Parathyroid adenoma (tissue), 2 donors: ENCODE results near the gene FATE1.

Source experiments
- H2AFZ ChIP-seq: fragments of 300-600 bp; sonication (generic); one replicate; pipeline ENCODE4 v1.7.0; 2017; ENCODE audit warnings: antibody characterized with exemption, mild to moderate bottlenecking
- H3K27ac ChIP-seq: fragments of 300-600 bp; sonication (generic); one replicate; pipeline ENCODE4 v1.7.0; 2017
- H3K27me3 ChIP-seq: fragments of 300-600 bp; sonication (generic); one replicate; pipeline ENCODE4 v1.7.0; 2017; ENCODE audit warnings: low read length; ENCODE audit not compliant: control insufficient read depth, insufficient read depth
- H3K36me3 ChIP-seq: fragments of 300-600 bp; sonication (generic); one replicate; pipeline ENCODE4 v1.7.0; 2017; ENCODE audit warnings: low read length; ENCODE audit not compliant: control insufficient read depth, insufficient read depth
- H3K4me1 ChIP-seq: fragments of 300-600 bp; sonication (generic); one replicate; pipeline ENCODE4 v1.7.0; 2017; ENCODE audit warnings: control low read depth
- H3K4me2 ChIP-seq: fragments of 300-600 bp; sonication (generic); one replicate; pipeline ENCODE4 v1.7.0; 2017; ENCODE audit warnings: low read length
- H3K4me3 ChIP-seq: fragments of 300-600 bp; sonication (generic); one replicate; pipeline ENCODE4 v1.7.0; 2017; ENCODE audit warnings: low read depth, low read length
- H3K79me2 ChIP-seq: fragments of 300-600 bp; sonication (generic); one replicate; pipeline ENCODE4 v1.7.0; 2017; ENCODE audit warnings: control low read depth
- H3K9ac ChIP-seq: fragments of 300-600 bp; sonication (generic); one replicate; pipeline ENCODE4 v1.7.0; 2017; ENCODE audit warnings: mild to moderate bottlenecking
- H3K9me3 ChIP-seq: fragments of 300-600 bp; sonication (generic); one replicate; pipeline ENCODE4 v1.7.0; 2017; ENCODE audit warnings: low read length; ENCODE audit not compliant: control insufficient read depth
- CTCF ChIP-seq: fragments of 300-600 bp; sonication (generic); IDR thresholded peaks from one replicate; pipeline ENCODE4 v1.7.0; 2017; ENCODE audit warnings: antibody characterized with exemption, mild to moderate bottlenecking
- donor health status: primary hyperparathyroidism.

Gene FATE1

DNA sequence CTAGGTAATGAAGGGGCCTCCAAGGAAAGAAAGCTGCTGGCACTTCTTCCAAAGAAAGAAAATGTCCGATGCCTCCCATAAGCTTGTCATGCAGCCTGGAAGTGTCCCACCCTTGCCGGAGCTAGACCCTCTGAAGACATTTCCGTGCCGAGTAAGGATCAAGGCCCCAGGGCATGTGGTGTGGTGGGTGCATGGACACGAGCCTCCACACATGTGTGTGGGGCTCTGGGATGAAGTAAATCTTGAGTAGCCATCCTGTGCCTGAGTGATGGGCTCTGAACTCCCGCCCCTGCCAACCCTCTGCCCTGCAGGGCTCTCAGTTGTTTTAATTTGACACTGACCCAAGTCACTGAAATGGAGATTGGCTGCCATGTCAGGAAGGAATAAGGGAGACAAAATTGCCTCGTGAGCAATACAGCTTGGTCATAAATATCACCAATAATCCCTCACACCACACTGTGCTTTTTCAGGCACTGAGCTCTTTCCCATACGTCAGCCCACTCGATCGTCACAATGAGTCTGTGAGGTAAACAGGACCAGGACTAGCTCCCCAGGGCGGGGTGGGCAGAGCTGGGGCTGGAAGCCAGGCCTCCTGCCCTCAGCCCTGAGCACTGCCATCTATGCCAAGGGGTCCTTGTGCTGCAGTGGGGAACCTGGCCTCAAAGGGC, 43.3 kb downstream of the FATE1 start:
- Histone ChIP-seq H3K27me3 (no peaks in the 10 kb centered on the region), H3K4me3 (no peak overlapping the region), H3K9me3 (no peaks in the 10 kb centered on the region), H2AFZ (no peak overlapping the region), H3K4me2 (no peak overlapping the region), H3K36me3 (no peaks in the 10 kb centered on the region), H3K4me1 (no peaks in the 10 kb centered on the region), H3K9ac (no peak overlapping the region), H3K79me2 (no peaks in the 10 kb centered on the region), H3K27ac (no peak overlapping the region)
- no peak for TF ChIP-seq CTCF

GRCh38 chrX:151762802-151763201, 47.0 kb downstream of the FATE1 start:
- no peak overlapping the region for H3K9ac ChIP-seq
- H3K36me3 ChIP-seq = no peaks in the 10 kb centered on the region
- no peak for TF ChIP-seq CTCF
- H3K4me2 ChIP-seq = no peak overlapping the region
- no peak overlapping the region for H3K4me3 ChIP-seq
- no peaks in the 10 kb centered on the region for H3K4me1 ChIP-seq
- H2AFZ ChIP-seq = no peak overlapping the region
- H3K9me3 ChIP-seq = no peaks in the 10 kb centered on the region
- no peak overlapping the region for H3K27ac ChIP-seq
- no peaks in the 10 kb centered on the region for H3K79me2 ChIP-seq
- no peaks in the 10 kb centered on the region for H3K27me3 ChIP-seq

GRCh38 chrX:151763711-151764110, 47.9 kb downstream of the FATE1 start:
- Histone ChIP-seq H3K9me3 (no peaks in the 10 kb centered on the region), H3K27ac (no peak overlapping the region), H2AFZ (no peak overlapping the region), H3K27me3 (no peaks in the 10 kb centered on the region), H3K4me3 (no peak overlapping the region), H3K4me1 (no peaks in the 10 kb centered on the region), H3K9ac (no peak overlapping the region), H3K4me2 (no peak overlapping the region), H3K79me2 (no peaks in the 10 kb centered on the region), H3K36me3 (no peaks in the 10 kb centered on the region)
- TF ChIP-seq CTCF = no peak

DNA sequence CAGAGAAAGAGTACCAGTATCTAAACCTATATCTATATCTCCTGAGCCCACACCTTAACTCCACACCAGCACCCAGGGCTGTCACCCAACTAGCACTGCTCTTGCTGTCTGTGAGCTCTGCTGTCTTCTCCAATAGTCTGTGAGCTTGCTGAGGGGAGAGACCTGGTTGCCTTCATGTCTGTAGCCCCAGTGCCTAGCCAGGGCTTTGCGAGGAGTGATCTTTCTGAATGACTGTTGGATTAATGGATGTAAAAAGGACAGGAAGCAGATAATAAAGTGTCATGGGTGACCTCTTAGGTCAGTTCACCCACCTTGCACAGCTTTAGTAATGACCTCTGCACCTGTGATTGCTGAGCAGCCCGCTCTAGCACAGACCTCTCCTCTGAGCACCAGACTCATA, 49.2 kb downstream of the FATE1 start:
- Histone ChIP-seq H3K79me2 (no peaks in the 10 kb centered on the region), H3K4me3 (no peak overlapping the region), H3K27me3 (no peaks in the 10 kb centered on the region), H3K4me2 (no peak overlapping the region), H3K27ac (no peak overlapping the region), H3K36me3 (no peaks in the 10 kb centered on the region), H3K9ac (no peak overlapping the region), H2AFZ (no peak overlapping the region), H3K4me1 (no peaks in the 10 kb centered on the region), H3K9me3 (no peaks in the 10 kb centered on the region)
- no peak for TF ChIP-seq CTCF

- H3K36me3 ChIP-seq = no peaks in the 10 kb centered on the region
- H3K27me3 ChIP-seq = no peaks in the 10 kb centered on the region
- H3K27ac ChIP-seq = no peak overlapping the region
- no peak for TF ChIP-seq CTCF
- H3K4me1 ChIP-seq = no peaks in the 10 kb centered on the region
- no peak overlapping the region for H3K4me2 ChIP-seq
- H3K79me2 ChIP-seq = no peaks in the 10 kb centered on the region
- no peak overlapping the region for H3K4me3 ChIP-seq
- no peak overlapping the region for H3K9ac ChIP-seq
- H3K9me3 ChIP-seq = no peaks in the 10 kb centered on the region
- no peak overlapping the region for H2AFZ ChIP-seq
Measured at GRCh38 chrX:151771726-151772125, 55.9 kb downstream of the FATE1 start.
